GM13977 (cell line): ENCODE results near the gene COLQ.

Source experiments
- DNase-seq: peaks from one replicate; pipeline ENCODE4 v3.0.0; 2012; ENCODE audit warnings: low spot score
- in situ Hi-C: fragments of 300-500 bp; cut with MboI; formaldehyde crosslinking; loops from one replicate; pipeline ENCODE4 v1.12.0; 2022; ENCODE audit warnings: low sequenced_read_pairs, low pct_unique_long_range_greater_than_20kb, mixed read lengths, inconsistent platforms; ENCODE audit not compliant: unreplicated experiment
- TF ChIP-seq, protein P1 (sequence below): IDR thresholded peaks from 2 replicates; pipeline ENCODE4 v1.5.1; 2012; ENCODE audit warnings: mild to moderate bottlenecking, control low read depth; ENCODE audit not compliant: insufficient read depth; ENCODE audit errors: extremely low read depth, missing control alignments

The COLQ gene

DNA sequence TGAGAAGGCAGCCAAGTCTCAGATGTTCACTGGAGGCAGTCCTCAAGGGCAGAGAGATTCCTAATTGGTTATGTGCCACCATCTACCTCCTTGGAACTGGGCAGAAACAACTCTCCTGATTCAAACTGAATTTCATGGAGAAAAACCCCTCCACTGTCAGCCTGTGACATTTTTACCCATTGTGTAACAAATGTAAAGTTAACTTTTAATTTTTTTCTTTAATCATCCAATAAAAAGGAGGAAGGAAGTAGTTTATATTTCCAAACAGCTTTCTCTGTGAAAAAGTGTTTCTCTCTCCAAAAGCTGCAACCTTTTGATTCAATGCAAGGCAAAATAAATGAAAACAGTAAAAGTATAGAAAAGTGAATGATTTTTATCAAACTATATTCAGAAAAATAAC lies 510 bp upstream of the COLQ start:
- DNase-seq = no peak
- TF ChIP-seq, protein P1, sequence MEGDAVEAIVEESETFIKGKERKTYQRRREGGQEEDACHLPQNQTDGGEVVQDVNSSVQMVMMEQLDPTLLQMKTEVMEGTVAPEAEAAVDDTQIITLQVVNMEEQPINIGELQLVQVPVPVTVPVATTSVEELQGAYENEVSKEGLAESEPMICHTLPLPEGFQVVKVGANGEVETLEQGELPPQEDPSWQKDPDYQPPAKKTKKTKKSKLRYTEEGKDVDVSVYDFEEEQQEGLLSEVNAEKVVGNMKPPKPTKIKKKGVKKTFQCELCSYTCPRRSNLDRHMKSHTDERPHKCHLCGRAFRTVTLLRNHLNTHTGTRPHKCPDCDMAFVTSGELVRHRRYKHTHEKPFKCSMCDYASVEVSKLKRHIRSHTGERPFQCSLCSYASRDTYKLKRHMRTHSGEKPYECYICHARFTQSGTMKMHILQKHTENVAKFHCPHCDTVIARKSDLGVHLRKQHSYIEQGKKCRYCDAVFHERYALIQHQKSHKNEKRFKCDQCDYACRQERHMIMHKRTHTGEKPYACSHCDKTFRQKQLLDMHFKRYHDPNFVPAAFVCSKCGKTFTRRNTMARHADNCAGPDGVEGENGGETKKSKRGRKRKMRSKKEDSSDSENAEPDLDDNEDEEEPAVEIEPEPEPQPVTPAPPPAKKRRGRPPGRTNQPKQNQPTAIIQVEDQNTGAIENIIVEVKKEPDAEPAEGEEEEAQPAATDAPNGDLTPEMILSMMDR = no peak
- in situ Hi-C loops = no loop called here

DNA sequence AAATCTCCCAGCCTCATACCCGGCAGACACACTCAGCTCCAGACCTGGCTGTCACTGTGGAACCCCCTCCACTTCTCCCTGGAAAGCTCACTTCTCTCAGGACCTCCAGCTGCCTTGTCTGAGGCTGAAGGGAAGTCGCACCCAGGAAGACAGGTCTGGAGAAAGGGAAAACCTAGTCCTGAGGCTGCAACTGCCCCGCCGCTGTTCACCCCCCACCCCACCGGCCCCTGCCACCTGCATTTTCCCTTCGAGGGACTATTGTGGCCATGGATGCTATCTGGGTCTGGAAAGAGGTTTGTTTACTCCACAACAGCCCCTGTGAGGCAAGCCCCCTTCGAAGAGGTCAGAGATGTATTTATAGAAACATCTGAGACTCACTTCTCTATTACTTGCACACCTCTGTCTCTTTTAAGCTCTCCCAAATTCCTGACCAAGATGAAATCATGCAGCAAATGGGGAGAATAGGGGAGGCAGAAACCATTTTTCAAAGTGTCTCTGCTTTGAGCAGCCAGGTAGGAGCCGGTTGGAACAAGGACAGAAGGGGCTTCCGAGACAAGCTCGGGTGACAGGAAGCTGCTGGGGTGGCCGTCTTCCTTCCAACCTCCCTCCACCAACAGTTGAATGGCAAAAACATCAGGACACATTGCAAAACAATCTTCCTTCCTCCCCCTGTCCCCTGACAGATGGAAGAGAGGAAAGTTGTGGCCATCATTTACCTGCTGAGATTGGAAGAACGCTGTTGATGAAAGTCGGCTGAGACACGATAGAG lies 518 bp downstream of the COLQ start:
- DNase-seq = no peak
- in situ Hi-C loops = no loop called here
- TF ChIP-seq, protein P1 = no peak

DNA sequence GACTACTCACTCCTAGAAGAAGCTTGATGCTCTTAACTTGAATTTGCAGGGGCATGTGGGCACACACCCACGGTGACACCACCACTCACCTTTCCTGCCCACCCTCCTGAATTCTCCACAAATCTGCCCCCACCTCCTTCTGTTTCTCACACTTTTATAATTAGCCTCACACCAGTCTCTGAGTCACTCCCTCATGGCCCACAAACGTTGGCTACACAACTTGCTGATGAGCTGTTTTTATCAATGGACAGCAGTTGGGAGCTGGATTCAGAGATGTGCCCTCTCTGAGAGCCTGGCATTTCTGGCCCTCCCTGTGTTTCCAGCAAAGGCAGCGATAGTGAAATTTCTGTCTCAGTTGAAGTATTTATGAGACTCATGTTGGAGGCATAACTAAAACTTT lies 1.3 kb downstream of the COLQ start:
- in situ Hi-C loops = no loop called here
- no peak for DNase-seq
- TF ChIP-seq, protein P1 = no peak

DNA sequence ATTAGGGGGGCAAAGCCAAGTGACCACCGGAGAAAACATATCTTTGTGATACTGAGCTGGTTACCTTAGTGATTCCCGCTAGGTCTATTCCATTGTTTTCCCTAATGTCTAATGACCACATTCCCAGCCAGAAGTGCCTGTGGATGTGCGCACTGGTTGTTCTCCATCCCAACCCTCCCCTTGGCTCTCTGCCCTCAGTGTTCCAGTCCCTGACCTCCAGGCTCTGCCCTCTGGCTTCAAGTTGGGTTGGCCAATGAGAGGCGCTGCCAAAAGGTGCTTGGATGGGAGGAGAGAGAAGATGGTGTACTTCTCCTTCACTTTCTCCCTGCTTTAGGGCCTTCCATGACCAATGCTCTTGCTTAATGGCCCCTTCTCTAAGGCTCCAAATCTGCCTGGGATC lies 2.4 kb downstream of the COLQ start:
- TF ChIP-seq, protein P1 = no peak
- in situ Hi-C loops = no loop called here
- no peak for DNase-seq

DNA sequence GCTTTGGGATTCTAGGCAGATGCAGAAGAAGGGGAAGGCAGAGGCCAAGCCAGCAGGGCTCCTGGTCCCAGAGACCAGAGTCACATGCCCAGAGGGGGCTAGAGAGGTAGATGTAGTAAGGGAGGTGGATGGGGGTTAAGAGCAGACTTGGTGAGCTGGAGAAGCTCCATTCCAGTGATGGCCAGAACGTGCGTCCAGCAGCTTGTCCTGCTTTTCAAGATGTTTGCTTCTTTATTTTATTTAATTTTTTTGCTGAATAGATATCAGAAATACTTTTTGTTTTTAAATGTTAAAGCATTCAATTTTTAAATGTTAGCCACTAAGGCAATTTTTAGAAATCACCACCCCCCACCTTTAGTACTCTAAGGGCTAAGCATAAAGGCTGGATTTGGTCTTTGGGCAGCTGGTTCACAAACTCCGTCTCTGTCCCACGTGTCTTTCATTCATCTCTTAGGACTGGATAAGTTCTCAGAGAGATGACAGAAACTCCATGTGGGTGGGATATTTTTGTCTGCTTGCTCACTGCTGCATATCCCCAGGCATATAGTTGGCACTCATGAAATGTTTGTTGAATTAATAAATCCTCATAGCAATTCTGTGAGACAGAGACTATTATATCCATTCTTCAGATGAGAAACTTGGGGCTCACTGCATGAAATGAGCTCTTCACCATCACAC lies 6.7 kb downstream of the COLQ start:
- in situ Hi-C loops = no loop called here
- no peak for DNase-seq
- TF ChIP-seq, protein P1 = no peak

DNA sequence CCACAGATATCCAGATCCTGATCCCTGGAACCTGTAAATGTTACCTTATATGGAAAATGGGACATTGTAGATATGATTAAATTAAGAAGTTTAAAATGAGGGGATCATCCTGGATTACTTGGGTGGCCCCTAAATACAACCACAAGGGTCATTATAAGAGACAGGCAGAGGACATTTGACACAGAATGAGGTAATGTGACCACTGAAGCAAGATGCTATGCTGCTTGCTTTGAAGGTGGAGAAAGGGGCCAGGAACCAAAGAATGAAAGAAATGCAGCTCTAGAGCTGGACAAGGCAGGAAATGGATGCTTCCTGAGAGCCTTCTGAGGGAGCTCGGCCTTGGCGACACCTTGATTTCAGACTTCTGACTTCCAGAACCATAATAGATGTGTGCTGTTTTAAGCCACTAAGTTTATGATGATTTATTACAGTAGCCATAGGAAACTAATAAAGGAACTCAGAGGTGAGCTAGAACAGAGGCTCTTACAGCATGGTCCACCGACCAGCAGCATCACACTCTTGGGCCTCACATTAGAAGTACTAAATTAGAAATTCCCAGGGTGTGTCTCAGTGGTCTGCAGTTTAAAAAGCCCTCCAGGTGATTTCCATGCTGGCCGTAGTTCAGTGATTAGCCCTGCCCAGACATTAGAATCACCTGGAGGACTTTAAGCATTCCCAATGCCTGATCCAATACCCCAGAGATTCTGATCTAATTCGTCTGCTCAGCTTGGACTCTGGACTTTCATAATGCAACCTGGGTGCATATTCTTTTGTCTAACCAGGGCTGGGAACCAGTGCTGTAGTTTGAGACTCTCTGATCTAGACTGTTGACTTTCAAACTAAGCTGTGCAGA lies 7.5 kb downstream of the COLQ start:
- no peak for DNase-seq
- TF ChIP-seq, protein P1 = no peak
- in situ Hi-C loops = no loop called here
